Breast epithelium (tissue), 4 donors: Measurements from ENCODE around the gene GPR83. TPM values are rescaled to one million over a fixed set of nuclear protein-coding genes. Genes with fewer than 3 reads are reported as not detected.
"Not testable (repeated sequence)": the region's sequence is repeated elsewhere in the genome, so short reads cannot be mapped to it uniquely, and the experiment has no call there.

ENCODE experiments used
- DNase-seq, 2 donors: peaks; one replicate each; pipeline ENCODE4 v3.0.0-alpha.2; 2019; ENCODE audit warnings: low spot score in 2 of 2
- H3K27ac ChIP-seq, 2 donors: fragments of 200-600 bp; sonication (generic) in 1 of 2; one replicate each; pipeline ENCODE4 v1.5.1; 2016 to 2019; ENCODE audit warnings: mild to moderate bottlenecking in 1 of 2
- H3K27me3 ChIP-seq, 2 donors: fragments of 200-600 bp; sonication (generic) in 1 of 2; one replicate each; pipeline versions ENCODE4 v1.5.1 to v1.6.0; 2017 to 2019; ENCODE audit warnings: control low read depth in 1 of 2, mild to moderate bottlenecking in 1 of 2
- H3K36me3 ChIP-seq: fragments of 200-600 bp; one replicate; pipeline ENCODE4 v1.5.1; 2019
- H3K4me1 ChIP-seq, 2 donors: fragments of 200-600 bp; sonication (generic); one replicate each; pipeline ENCODE4 v1.5.1; 2016 to 2019; ENCODE audit warnings: control low read depth in 1 of 2
- H3K4me3 ChIP-seq, 3 donors: fragments of 200-600 bp; sonication (generic); 1 replicate in 2 of 3; 2 replicates in 1 of 3; pipeline ENCODE4 v1.5.1; 2016 to 2019; ENCODE audit warnings: mild to moderate bottlenecking in 3 of 3, moderate library complexity in 2 of 3
- H3K9me3 ChIP-seq, 2 donors: fragments of 200-600 bp; sonication (generic) in 1 of 2; one replicate each; pipeline ENCODE4 v1.5.1; 2016 to 2019; ENCODE audit warnings: control low read depth in 1 of 2
- CTCF ChIP-seq, 3 donors: fragments of 450-650 bp; IDR thresholded peaks; one replicate each; pipeline ENCODE4 v1.5.1; 2016 to 2017; ENCODE audit warnings: antibody characterized with exemption in 3 of 3, mild to moderate bottlenecking in 3 of 3, moderate library complexity in 3 of 3
- POLR2A ChIP-seq: fragments of 450-650 bp; IDR thresholded peaks from one replicate; pipeline ENCODE4 v1.6.1; 2016; ENCODE audit warnings: antibody characterized with exemption, mild to moderate bottlenecking, moderate library complexity
- POLR2AphosphoS5 ChIP-seq, 3 donors: sonication (generic); formaldehyde crosslinking; IDR thresholded peaks; one replicate each; pipeline ENCODE4 v1.6.1; 2017; ENCODE audit warnings: antibody characterized with exemption in 3 of 3
- intact Hi-C: fragments of 100-400 bp; cut with DNase I; formaldehyde crosslinking; loops from one replicate; pipeline ENCODE4 v1.15.1; 2023; ENCODE audit warnings: low total_unique reads
- total RNA-seq, 3 donors: library from RNA; depleted of rRNA; stranded (reverse); fragments of >200 nt; gene quantifications; one replicate each; pipeline ENCODE4 v1.1.0, GENCODE V29; 2016

The GPR83 gene
- total RNA-seq, 3 donors from 2014 or later: 0.15 to 3.3 TPM; not detected in 1

GRCh38 chr11:94376841-94377240 is 24.4 kb downstream of the GPR83 start:
- H3K27ac ChIP-seq: no peak overlapping the region
- no peaks in the 10 kb centered on the region for H3K9me3 ChIP-seq
- intact Hi-C loops: no loop called here
- TF ChIP-seq POLR2AphosphoS5 (IDR thresholded peaks at IDR 0.05): no peak
- no peak for TF ChIP-seq CTCF (IDR thresholded peaks at IDR 0.05)
- no peak for TF ChIP-seq POLR2A
- no peak for DNase-seq
- H3K36me3 ChIP-seq: no peaks in the 10 kb centered on the region
- no peaks in the 10 kb centered on the region for H3K4me1 ChIP-seq
- H3K27me3 ChIP-seq: no peaks in the 10 kb centered on the region
- H3K4me3 ChIP-seq: no peak overlapping the region

- intact Hi-C loops, H3K4me3 ChIP-seq, H3K27me3 ChIP-seq, DNase-seq, H3K36me3 ChIP-seq, H3K27ac ChIP-seq, H3K4me1 ChIP-seq, H3K9me3 ChIP-seq: not testable (repeated sequence)
Observed at GRCh38 chr11:94370576-94370975, 30.6 kb downstream of the GPR83 start.

DNA sequence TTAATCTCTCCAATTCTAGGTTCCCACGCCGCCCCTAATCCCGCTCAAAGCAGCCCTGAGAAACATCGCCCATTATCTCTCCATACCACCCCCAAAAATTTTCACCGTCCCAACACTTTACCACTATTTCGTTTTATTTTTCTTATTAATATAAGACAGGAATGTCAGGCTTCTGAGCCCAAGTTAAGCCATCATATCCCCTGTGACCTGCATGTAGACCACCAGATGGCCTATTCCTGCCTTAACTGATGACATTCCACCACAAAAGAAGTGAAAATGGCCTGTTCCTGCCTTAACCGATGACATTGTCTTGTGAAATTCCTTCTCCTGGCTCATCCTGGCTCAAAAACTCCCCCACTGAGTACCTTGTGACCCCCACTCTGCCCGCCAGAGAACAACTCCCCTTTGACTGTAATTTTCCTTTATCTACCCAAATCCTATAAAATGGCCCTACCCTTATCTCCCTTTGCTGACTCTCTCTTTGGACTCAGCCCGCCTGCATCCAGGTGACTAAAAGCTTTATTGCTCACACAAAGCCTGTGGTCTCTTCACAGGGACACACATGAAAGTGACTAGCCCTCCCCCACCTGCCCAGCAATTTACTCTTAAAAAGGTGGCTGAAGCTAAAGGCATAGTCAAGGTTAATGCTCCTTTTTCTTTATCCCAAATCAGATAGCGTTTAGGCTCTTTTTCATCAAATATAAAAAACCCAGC is 50.2 kb downstream of the GPR83 start:
- H3K4me1 ChIP-seq, H3K9me3 ChIP-seq, H3K36me3 ChIP-seq, DNase-seq, H3K4me3 ChIP-seq, H3K27me3 ChIP-seq, H3K27ac ChIP-seq, intact Hi-C loops: not testable (repeated sequence)

GRCh38 chr11:94346311-94346710 is 54.9 kb downstream of the GPR83 start:
- DNase-seq, H3K36me3 ChIP-seq, intact Hi-C loops, H3K4me3 ChIP-seq, H3K27ac ChIP-seq, H3K4me1 ChIP-seq, H3K27me3 ChIP-seq, H3K9me3 ChIP-seq: not testable (repeated sequence)

DNA sequence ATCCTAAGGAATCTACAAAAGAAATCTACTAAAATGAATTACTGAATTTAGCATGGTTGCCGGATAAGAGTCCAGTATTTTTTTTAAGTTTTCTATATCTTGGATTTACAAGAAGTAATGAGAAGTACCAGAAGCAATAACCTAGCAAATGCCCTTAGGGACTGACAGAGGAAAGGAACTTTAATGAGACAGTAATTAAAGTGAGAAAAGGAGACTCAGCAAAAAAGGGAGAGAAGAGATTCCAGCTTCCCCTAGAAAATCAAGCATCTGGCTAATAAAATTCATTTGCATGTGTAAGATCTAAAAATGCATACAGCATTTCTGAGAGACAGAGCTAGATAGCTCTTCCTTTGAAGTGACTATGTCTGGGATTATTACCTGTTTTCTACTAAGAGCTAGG is 57.7 kb downstream of the GPR83 start:
- TF ChIP-seq POLR2A (no peak), CTCF (IDR thresholded peaks at IDR 0.05) (no peak), POLR2AphosphoS5 (IDR thresholded peaks at IDR 0.05) (no peak)
- H3K4me1 ChIP-seq: no peaks in the 10 kb centered on the region
- no peak overlapping the region for H3K4me3 ChIP-seq
- no peak for DNase-seq
- H3K36me3 ChIP-seq: no peaks in the 10 kb centered on the region
- no peaks in the 10 kb centered on the region for H3K27me3 ChIP-seq
- intact Hi-C loops: no loop called here
- no peaks in the 10 kb centered on the region for H3K9me3 ChIP-seq
- H3K27ac ChIP-seq: no peak overlapping the region

DNA sequence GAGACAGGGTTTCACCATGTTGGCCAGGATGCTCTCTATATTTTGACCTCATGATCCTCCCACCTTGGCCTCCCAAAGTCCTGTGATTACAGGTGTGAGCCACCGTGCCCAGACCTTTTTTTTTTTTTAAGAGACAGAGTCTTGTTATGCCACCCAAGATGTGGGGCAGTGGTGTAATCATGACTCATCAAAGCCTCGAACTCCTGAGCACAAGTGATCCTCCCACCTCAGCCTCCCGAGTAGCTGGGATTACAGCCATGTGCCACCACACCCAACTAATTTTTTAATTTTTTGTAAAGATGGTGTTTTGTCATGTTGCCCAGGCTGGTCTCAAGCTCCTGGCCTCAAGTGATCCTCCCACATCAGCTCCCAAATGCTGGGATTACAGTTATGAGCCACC is 59.0 kb downstream of the GPR83 start:
- TF ChIP-seq CTCF (IDR thresholded peaks at IDR 0.05) (no peak), POLR2A (no peak), POLR2AphosphoS5 (IDR thresholded peaks at IDR 0.05) (no peak)

GRCh38 chr11:94338651-94339050 is 62.6 kb downstream of the GPR83 start:
- H3K4me3 ChIP-seq: no peak overlapping the region
- TF ChIP-seq POLR2AphosphoS5 (IDR thresholded peaks at IDR 0.05) (no peak), POLR2A (no peak), CTCF (IDR thresholded peaks at IDR 0.05) (no peak)
- no peaks in the 10 kb centered on the region for H3K4me1 ChIP-seq
- no peaks in the 10 kb centered on the region for H3K27me3 ChIP-seq
- no peaks in the 10 kb centered on the region for H3K36me3 ChIP-seq
- intact Hi-C loops: no loop called here
- no peaks in the 10 kb centered on the region for H3K9me3 ChIP-seq
- no peak for DNase-seq
- no peak overlapping the region for H3K27ac ChIP-seq

More for the DNA sequence above, 59.0 kb downstream of the GPR83 start:
- Histone ChIP-seq H3K9me3 (no peaks in the 10 kb centered on the region), H3K4me3 (no peak overlapping the region), H3K4me1 (no peaks in the 10 kb centered on the region), H3K27me3 (no peaks in the 10 kb centered on the region), H3K36me3 (no peaks in the 10 kb centered on the region), H3K27ac (no peak overlapping the region)
- intact Hi-C loops: no loop called here
- DNase-seq: no peak
